HEK293T (cell line): ENCODE data around the gene EIF3L.

ENCODE experiments used
- CTCF ChIA-PET: fragments of 350-600 bp; formaldehyde crosslinking; extraction: SDS; loops from one replicate; lab custom pipeline; 2021; ENCODE audit warnings: antibody characterized with exemption, inconsistent platforms; lab: Yijun Ruan, JAX
- POLR2A ChIA-PET: fragments of 350-600 bp; formaldehyde crosslinking; extraction: SDS; loops from one replicate; lab custom pipeline; 2020; ENCODE audit warnings: antibody characterized with exemption, inconsistent platforms; lab: Yijun Ruan, JAX
- DNase-seq: peaks from one replicate; pipeline ENCODE4 v3.0.0; 2012; ENCODE audit warnings: mixed read lengths; ENCODE audit errors: extremely low spot score
- ARNT ChIP-seq: fragments of 450-650 bp; IDR thresholded peaks from 2 replicates; pipeline ENCODE4 v1.6.1; 2017; ENCODE audit warnings: mild to moderate bottlenecking
- BHLHE40 ChIP-seq: fragments of 450-650 bp; IDR thresholded peaks from 2 replicates; pipeline ENCODE4 v1.6.1; 2016; ENCODE audit warnings: mild to moderate bottlenecking, moderate library complexity, borderline replicate concordance
- CTBP1 ChIP-seq: fragments of 450-650 bp; IDR thresholded peaks from 2 replicates; pipeline ENCODE4 v1.6.1; 2016; ENCODE audit warnings: borderline replicate concordance
- ELF4 ChIP-seq: fragments of 450-650 bp; IDR thresholded peaks from 2 replicates; pipeline ENCODE4 v1.6.1; 2017; ENCODE audit warnings: antibody characterized with exemption
- FOXA1 ChIP-seq: fragments of 450-650 bp; IDR thresholded peaks from 2 replicates; pipeline ENCODE4 v1.6.1; 2016; ENCODE audit warnings: mild to moderate bottlenecking
- FOXK2 ChIP-seq: fragments of 450-650 bp; IDR thresholded peaks from 2 replicates; pipeline ENCODE4 v1.6.1; 2016; ENCODE audit warnings: mild to moderate bottlenecking
- FOXM1 ChIP-seq: fragments of 450-650 bp; IDR thresholded peaks from 2 replicates; pipeline ENCODE4 v1.6.1; 2017; ENCODE audit warnings: mild to moderate bottlenecking, borderline replicate concordance
- HDGF ChIP-seq: fragments of 450-650 bp; IDR thresholded peaks from 2 replicates; pipeline ENCODE4 v1.6.1; 2017; ENCODE audit warnings: antibody characterized with exemption, borderline replicate concordance
- L3MBTL2 ChIP-seq: fragments of 450-650 bp; conservative IDR thresholded peaks from 2 replicates; pipeline ENCODE4 v1.6.1; 2016; ENCODE audit warnings: mild to moderate bottlenecking
- LEF1 ChIP-seq: fragments of 450-650 bp; IDR thresholded peaks from 2 replicates; pipeline ENCODE4 v1.6.1; 2017; ENCODE audit warnings: mild to moderate bottlenecking, borderline replicate concordance
- NFRKB ChIP-seq: fragments of 450-650 bp; IDR thresholded peaks from 2 replicates; pipeline ENCODE4 v1.6.1; 2016; ENCODE audit warnings: mild to moderate bottlenecking, moderate library complexity
- PKNOX1 ChIP-seq: fragments of 450-650 bp; IDR thresholded peaks from 2 replicates; pipeline ENCODE4 v1.6.1; 2016
- SP1 ChIP-seq: fragments of 450-650 bp; IDR thresholded peaks from 2 replicates; pipeline ENCODE4 v1.6.1; 2017
- SUZ12 ChIP-seq: fragments of 450-650 bp; IDR thresholded peaks from 2 replicates; pipeline ENCODE4 v1.6.1; 2016; ENCODE audit warnings: mild to moderate bottlenecking
- TARDBP ChIP-seq: fragments of 450-650 bp; IDR thresholded peaks from 2 replicates; pipeline ENCODE4 v1.6.1; 2016
- ZNF384 ChIP-seq: fragments of 450-650 bp; IDR thresholded peaks from 2 replicates; pipeline ENCODE4 v1.6.1; 2016

EIF3L gene

GRCh38 chr22:37929390-37929789 is 80.2 kb downstream of the EIF3L start:
- CTCF ChIA-PET: no interaction called here

GRCh38 chr22:37930270-37930951 is 81.2 kb downstream of the EIF3L start:
- POLR2A ChIA-PET: interaction anchor here (5.0 kb wide), 1 partner anchor 24 kb away, joined by 31 read pairs; the partner anchor contains the start of gene MICALL1
- peak; percentile 51 for DNase-seq
- TF ChIP-seq NFRKB (no peak), TARDBP (no peak), ZNF384 (no peak), PKNOX1 (no peak), BHLHE40 (no peak), FOXA1 (no peak), FOXM1 (no peak), HDGF (no peak), LEF1 (no peak), SP1 (no peak), L3MBTL2 (no peak), ARNT (no peak), ELF4 (no peak), FOXK2 (no peak), SUZ12 (no peak), CTBP1 (no peak)
- CTCF ChIA-PET: no interaction called here

More at GRCh38 chr22:37929390-37929789, 80.2 kb downstream of the EIF3L start:
- TF ChIP-seq BHLHE40: no peak
- TF ChIP-seq L3MBTL2: no peak
- no peak for TF ChIP-seq PKNOX1
- no peak for TF ChIP-seq FOXK2
- no peak for TF ChIP-seq HDGF
- no peak for TF ChIP-seq ARNT
- no peak for TF ChIP-seq ZNF384
- TF ChIP-seq NFRKB: no peak
- no peak for TF ChIP-seq FOXM1
- no peak for TF ChIP-seq ELF4
- no peak for TF ChIP-seq CTBP1
- TF ChIP-seq LEF1: no peak
- no peak for TF ChIP-seq SP1
- no peak for TF ChIP-seq TARDBP
- no peak for TF ChIP-seq FOXA1
- DNase-seq: no peak
- POLR2A ChIA-PET: interaction anchor here (5.0 kb wide), 1 partner anchor 23 kb away, joined by 31 read pairs; the partner anchor contains the start of gene MICALL1

GRCh38 chr22:37930952-37931440 is 81.8 kb downstream of the EIF3L start:
- no peak for TF ChIP-seq FOXK2
- CTCF ChIA-PET: interaction anchor here (0.6 kb wide), 1 partner anchor 33 kb away, joined by 4 read pairs; no protein-coding TSS in a partner anchor
- POLR2A ChIA-PET: interaction anchor here (5.0 kb wide), 1 partner anchor 25 kb away, joined by 31 read pairs; the partner anchor contains the start of gene MICALL1
- no peak for DNase-seq

DNA sequence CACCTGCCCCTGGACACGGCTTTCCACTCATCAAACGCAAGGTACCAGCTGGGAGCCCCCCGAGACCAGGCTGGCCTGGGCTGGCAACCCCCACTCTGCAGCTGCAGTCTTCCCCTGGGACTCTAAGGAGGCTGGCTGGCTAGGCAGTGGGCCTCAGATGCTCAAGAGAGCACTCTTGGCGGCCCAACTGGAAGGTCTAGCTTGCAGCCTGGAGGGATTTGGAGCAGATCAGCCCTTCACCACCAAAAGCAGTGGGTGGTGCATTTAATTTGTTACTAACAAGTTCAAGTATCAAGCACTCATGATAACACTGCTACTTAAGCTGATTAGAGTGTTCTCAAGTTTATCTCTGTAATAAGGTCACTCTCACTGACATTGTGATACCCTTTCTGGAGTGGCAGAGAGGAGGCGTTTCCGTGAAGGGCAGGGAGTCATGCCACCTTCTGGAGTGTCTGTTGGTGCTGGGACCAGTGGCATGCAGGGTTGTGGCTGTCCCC is 82.7 kb downstream of the EIF3L start:
- CTCF ChIA-PET: interaction anchor here (0.6 to 1.4 kb wide), 4 partner anchors 26 to 115 kb away, joined by 3 to 4 read pairs (median 4); partner anchors contain the start of gene MICALL1
- POLR2A ChIA-PET: interaction anchor here (1.5 to 5.0 kb wide), 2 partner anchors 21 to 26 kb away, joined by 7 to 31 read pairs; partner anchors contain the start of genes C22orf23, MICALL1 and POLR2F
- TF ChIP-seq SP1 (no peak), CTBP1 (no peak), ZNF384 (no peak), ARNT (no peak), PKNOX1 (no peak), FOXA1 (no peak), ELF4 (no peak), TARDBP (no peak), NFRKB (no peak), L3MBTL2 (no peak), HDGF (no peak), SUZ12 (no peak), BHLHE40 (no peak)

DNA sequence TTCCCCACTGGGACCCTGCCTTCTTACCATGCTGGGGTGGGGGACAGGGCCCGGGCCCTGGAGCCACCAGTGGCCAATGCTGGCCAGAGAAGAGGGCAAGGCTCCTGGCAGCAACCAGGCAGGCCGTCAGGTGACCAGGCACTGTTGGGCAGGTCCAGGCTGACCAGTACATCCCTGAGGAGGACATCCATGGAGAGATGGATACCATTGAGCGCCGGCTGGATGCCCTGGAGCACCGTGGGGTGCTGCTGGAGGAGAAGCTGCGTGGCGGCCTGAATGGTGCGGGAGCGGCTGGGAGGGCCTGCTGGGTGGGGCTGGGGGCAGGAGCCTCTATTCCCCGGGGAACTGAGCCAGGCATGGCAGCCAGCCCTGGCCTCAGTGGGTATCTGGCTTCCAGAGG is 83.2 kb downstream of the EIF3L start:
- TF ChIP-seq ARNT: no peak
- no peak for TF ChIP-seq HDGF
- TF ChIP-seq ZNF384: no peak
- TF ChIP-seq FOXK2: no peak
- CTCF ChIA-PET: interaction anchor here (0.8 to 1.4 kb wide), 3 partner anchors 27 to 115 kb away, joined by 3 to 4 read pairs (median 3); partner anchors contain the start of gene MICALL1
- DNase-seq: no peak
- POLR2A ChIA-PET: interaction anchor here (1.5 to 5.0 kb wide), 2 partner anchors 21 to 26 kb away, joined by 7 to 31 read pairs; partner anchors contain the start of genes C22orf23, MICALL1 and POLR2F

More for the DNA sequence above, 82.7 kb downstream of the EIF3L start:
- DNase-seq: no peak
